PFSK-1 (cell line): Measurements from ENCODE around the gene CC2D2B.

Experiments
- FOXP2 ChIP-seq: optimal IDR thresholded peaks from 2 replicates; pipeline ENCODE3; 2011; ENCODE audit warnings: borderline replicate concordance, control low read depth, inconsistent platforms; ENCODE audit not compliant: insufficient read depth; ENCODE audit errors: extremely low read length, extremely low read depth
- POLR2AphosphoS5 ChIP-seq: IDR thresholded peaks from 2 replicates; pipeline ENCODE4 v1.6.1; 2012; ENCODE audit warnings: low read depth, mild to moderate bottlenecking, control low read depth, low read length, moderate library complexity
- REST ChIP-seq, 2 experiments: IDR thresholded peaks; 2 replicates each; pipeline versions ENCODE4 v1.6.1 to v1.8.0; 2011 to 2012; ENCODE audit warnings: low read depth in 2 of 2, low read length in 2 of 2, control low read depth in 1 of 2, inconsistent platforms in 1 of 2, mild to moderate bottlenecking in 1 of 2, moderate library complexity in 1 of 2; ENCODE audit not compliant: insufficient read depth in 1 of 2
- SIN3A ChIP-seq: IDR thresholded peaks from 2 replicates; pipeline ENCODE4 v1.6.1; 2012; ENCODE audit warnings: mild to moderate bottlenecking, low read length, moderate library complexity, borderline replicate concordance; ENCODE audit not compliant: insufficient read depth
- TAF1 ChIP-seq: IDR thresholded peaks from 2 replicates; pipeline ENCODE4 v1.6.1; 2012; ENCODE audit warnings: low read length, control low read depth, borderline replicate concordance; ENCODE audit not compliant: insufficient read depth

- no peak for TF ChIP-seq TAF1
- no peak for TF ChIP-seq REST (IDR thresholded peaks at IDR 0.05; ENCODE audit: insufficient read depth in 1 of 2, low read depth in 2 of 2, low read length in 2 of 2)
- no peak for TF ChIP-seq FOXP2
- TF ChIP-seq SIN3A = no peak
- no peak for TF ChIP-seq POLR2AphosphoS5
Measured at GRCh38 chr10:96075977-96076376, 168.2 kb downstream of the CC2D2B start.
